Sigmoid colon (tissue), 7 donors: ENCODE results near the gene ESYT2. TPM values are rescaled to one million over a fixed set of nuclear protein-coding genes. Genes with fewer than 3 reads are reported as not detected.
A peak's percentile ranks its signal among the peaks of the same experiment; 100 is the strongest.

ENCODE experiments used
- DNase-seq: peaks from one replicate; pipeline ENCODE4 v3.0.0-alpha.2; 2019
- H3K27ac ChIP-seq, 4 donors: fragments of 200-600 bp; sonication (generic); one replicate each; pipeline ENCODE4 v1.5.1; 2016 to 2019; ENCODE audit warnings: mild to moderate bottlenecking in 1 of 4
- H3K27me3 ChIP-seq, 3 donors: fragments of 200-600 bp; sonication (generic); one replicate each; pipeline ENCODE4 v1.5.1; 2019; ENCODE audit warnings: mild to moderate bottlenecking in 1 of 3
- H3K36me3 ChIP-seq, 4 donors: fragments of 200-600 bp; sonication (generic); one replicate each; pipeline ENCODE4 v1.5.1; 2016 to 2019
- H3K4me1 ChIP-seq, 4 donors: fragments of 200-600 bp; sonication (generic); one replicate each; pipeline ENCODE4 v1.5.1; 2017 to 2019
- H3K4me3 ChIP-seq, 4 donors: fragments of 200-600 bp; sonication (generic); one replicate each; pipeline ENCODE4 v1.5.1; 2017 to 2019; ENCODE audit warnings: mild to moderate bottlenecking in 2 of 4, moderate library complexity in 1 of 4
- H3K9me3 ChIP-seq, 4 donors: fragments of 200-600 bp in 3 of 4; sonication (generic) in 3 of 4; one replicate each; pipeline versions ENCODE4 v1.5.1 to v1.6.1; 2013 to 2019
- CTCF ChIP-seq, 4 experiments: fragments of 450-650 bp in 3 of 4; fragments of 200-600 bp in 1 of 4; IDR thresholded peaks; one replicate each; pipeline ENCODE4 v1.5.1; 2016 to 2019; ENCODE audit warnings: antibody characterized with exemption in 4 of 4, mild to moderate bottlenecking in 3 of 4, moderate library complexity in 2 of 4
- EP300 ChIP-seq, 4 donors: sonication (generic); formaldehyde crosslinking; IDR thresholded peaks; one replicate each; pipeline ENCODE4 v1.6.1; 2017; ENCODE audit warnings: antibody characterized with exemption in 4 of 4
- POLR2A ChIP-seq, 2 donors: fragments of 450-650 bp; IDR thresholded peaks; one replicate each; pipeline ENCODE4 v1.6.1; 2016; ENCODE audit warnings: antibody characterized with exemption in 2 of 2, mild to moderate bottlenecking in 2 of 2, moderate library complexity in 2 of 2
- POLR2AphosphoS5 ChIP-seq, 4 donors: sonication (generic); formaldehyde crosslinking; IDR thresholded peaks; one replicate each; pipeline ENCODE4 v1.6.1; 2017; ENCODE audit warnings: antibody characterized with exemption in 4 of 4
- WGBS, 2 donors: extraction: QIAGEN DNeasy Blood & Tissue Kit; methylation state at CpG; one replicate each; pipeline ENCODE4 v1.1.7; 2013; 5-methylcytosine and 5-hydroxymethylcytosine counted together
- intact Hi-C: fragments of 100-400 bp; cut with DNase I; formaldehyde crosslinking; loops from one replicate; pipeline ENCODE4 v1.15.1; 2023
- polyA plus RNA-seq, 3 donors: library from polyadenylated mRNA; stranded (reverse); fragments of 200-250 nt; gene quantifications; one replicate each; pipeline ENCODE4 v1.2.3, GENCODE V29; 2013
- total RNA-seq, 4 donors: library from RNA; depleted of rRNA; stranded (reverse); fragments of >200 nt; gene quantifications; one replicate each; pipeline ENCODE4 v1.1.0, GENCODE V29; 2016
- donor health status: healthy with polysubstance abuse.
- donor health status: Bipolar disorder and iron deficiency.
- donor health status: healthy.

ESYT2 gene
- total and polyA plus RNA-seq, 7 donors = 6.9 to 127 (median 105) TPM

GRCh38 chr7:158809596-158809995 is 19.7 kb downstream of the ESYT2 start:
- H3K4me3 ChIP-seq = no peak overlapping the region
- H3K4me1 ChIP-seq = peaks cover 0 to 64% (median 37%) of the 10 kb centered on the region in 4 donors
- WGBS, 2 donors = 82 to 92% methylated on average over 1 of the region's 1 CpG
- intact Hi-C loops = no loop called here
- no peaks in the 10 kb centered on the region for H3K9me3 ChIP-seq
- no peak for DNase-seq
- peak in 1 of 4 donors; percentile 18 for TF ChIP-seq POLR2AphosphoS5 (IDR thresholded peaks at IDR 0.05)
- no peak for TF ChIP-seq CTCF (IDR thresholded peaks at IDR 0.05)
- no peaks in the 10 kb centered on the region for H3K27me3 ChIP-seq
- H3K36me3 ChIP-seq = peaks cover 0 to 9% (median 0%) of the 10 kb centered on the region in 4 donors
- H3K27ac ChIP-seq = peak overlapping the region; percentile 31 to 93 (median 78)

GRCh38 chr7:158808126-158808525 is 21.2 kb downstream of the ESYT2 start:
- intact Hi-C loops = no loop called here
- H3K9me3 ChIP-seq = no peaks in the 10 kb centered on the region
- no peak overlapping the region for H3K4me3 ChIP-seq
- WGBS, 2 donors = 97 to 98% methylated on average over 18 of the region's 18 CpGs
- H3K36me3 ChIP-seq = peaks cover 0 to 9% (median 0%) of the 10 kb centered on the region in 4 donors
- DNase-seq = no peak
- H3K4me1 ChIP-seq = peaks cover 0 to 59% (median 31%) of the 10 kb centered on the region in 4 donors
- peak overlapping the region in 3 of 4 donors; percentile 31 to 93 (median 84) for H3K27ac ChIP-seq
- no peaks in the 10 kb centered on the region for H3K27me3 ChIP-seq
- TF ChIP-seq POLR2A (IDR thresholded peaks at IDR 0.05) (no peak), POLR2AphosphoS5 (IDR thresholded peaks at IDR 0.05) (no peak), EP300 (IDR thresholded peaks at IDR 0.05) (no peak), CTCF (IDR thresholded peaks at IDR 0.05) (no peak)

- Histone ChIP-seq H3K27me3 (no peaks in the 10 kb centered on the region), H3K4me3 (no peak overlapping the region), H3K27ac (peak overlapping the region in 3 of 4 donors; percentile 33 to 84 (median 36)), H3K36me3 (peaks cover 0 to 9% (median 0%) of the 10 kb centered on the region in 4 donors), H3K4me1 (peaks cover 0 to 51% (median 29%) of the 10 kb centered on the region in 4 donors), H3K9me3 (no peaks in the 10 kb centered on the region)
- 84 to 92% methylated on average over 21 of the region's 21 CpGs for WGBS, 2 donors
- intact Hi-C loops = no loop called here
- TF ChIP-seq POLR2AphosphoS5 (IDR thresholded peaks at IDR 0.05) = no peak
- no peak for TF ChIP-seq CTCF (IDR thresholded peaks at IDR 0.05)
- no peak for TF ChIP-seq EP300 (IDR thresholded peaks at IDR 0.05)
- TF ChIP-seq POLR2A (IDR thresholded peaks at IDR 0.05) = no peak
- no peak for DNase-seq
Measured at GRCh38 chr7:158805937-158806336, 23.4 kb downstream of the ESYT2 start.

GRCh38 chr7:158805414-158805813 is 23.9 kb downstream of the ESYT2 start:
- 89 to 96% methylated on average over 2 of the region's 2 CpGs for WGBS, 2 donors
- TF ChIP-seq POLR2AphosphoS5 (IDR thresholded peaks at IDR 0.05) = no peak
- no peak for TF ChIP-seq CTCF (IDR thresholded peaks at IDR 0.05)
- TF ChIP-seq POLR2A (IDR thresholded peaks at IDR 0.05) = no peak
- no peak for TF ChIP-seq EP300 (IDR thresholded peaks at IDR 0.05)
- Histone ChIP-seq H3K4me3 (no peak overlapping the region), H3K27ac (peak overlapping the region in 3 of 4 donors; percentile 33 to 84 (median 36)), H3K27me3 (no peaks in the 10 kb centered on the region), H3K9me3 (no peaks in the 10 kb centered on the region), H3K36me3 (peaks cover 0 to 9% (median 0%) of the 10 kb centered on the region in 4 donors), H3K4me1 (peaks cover 0 to 50% (median 30%) of the 10 kb centered on the region in 4 donors)
- intact Hi-C loops = no loop called here
- no peak for DNase-seq

GRCh38 chr7:158804335-158804734 is 25.0 kb downstream of the ESYT2 start:
- TF ChIP-seq EP300 (IDR thresholded peaks at IDR 0.05) (no peak), POLR2A (IDR thresholded peaks at IDR 0.05) (no peak), POLR2AphosphoS5 (IDR thresholded peaks at IDR 0.05) (no peak), CTCF (IDR thresholded peaks at IDR 0.05) (no peak)
- intact Hi-C loops = no loop called here
- no peaks in the 10 kb centered on the region for H3K9me3 ChIP-seq
- WGBS, 2 donors = 94 to 98% methylated on average over 22 of the region's 22 CpGs
- H3K27me3 ChIP-seq = no peaks in the 10 kb centered on the region
- H3K4me3 ChIP-seq = no peak overlapping the region
- peak overlapping the region in 3 of 4 donors; percentile 4 to 36 (median 24) for H3K27ac ChIP-seq
- H3K4me1 ChIP-seq = peaks cover 0 to 50% (median 31%) of the 10 kb centered on the region in 4 donors
- peaks cover 0 to 9% (median 0%) of the 10 kb centered on the region in 4 donors for H3K36me3 ChIP-seq
- DNase-seq = no peak
